ENCODE measurements around the gene ALPK3. TPM values are rescaled to one million over a fixed set of nuclear protein-coding genes. Genes with fewer than 3 reads are reported as not detected.
A peak's percentile ranks its signal among the peaks of the same experiment; 100 is the strongest.

The ALPK3 gene
- polyA plus RNA-seq, 2 donors, result 1.8 to 10.5 TPM

DNA sequence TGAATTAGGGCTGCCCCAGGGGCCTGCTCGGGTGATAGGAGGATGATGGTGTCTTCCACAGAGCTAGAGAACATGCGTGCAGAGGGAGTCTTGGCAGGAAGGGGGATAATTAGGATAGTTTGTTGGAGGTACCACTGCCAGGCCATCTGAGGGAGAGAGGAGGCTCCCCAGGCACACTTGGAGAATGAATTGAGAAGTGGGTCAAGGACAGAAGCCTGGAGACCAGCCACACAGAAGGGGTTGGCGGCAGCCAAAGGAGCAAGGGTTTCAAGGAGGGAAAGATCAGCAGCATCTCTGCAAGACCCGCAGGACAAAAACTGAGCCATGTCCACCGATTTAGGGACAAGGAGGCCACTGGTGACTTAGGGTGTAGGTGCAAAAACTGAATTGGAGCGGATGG lies 74.2 kb downstream of the ALPK3 start:
- WGBS, 2 donors, result 87 to 90% methylated on average over 6 of the region's 6 CpGs
- no peak overlapping the region for H3K27ac ChIP-seq (ENCODE audit: low read depth in 2 of 2, low read length in 1 of 2)
- H3K36me3 ChIP-seq (ENCODE audit: control insufficient read depth in 2 of 2, insufficient read depth in 2 of 2, low read length in 1 of 2), result no peaks in the 10 kb centered on the region

DNA sequence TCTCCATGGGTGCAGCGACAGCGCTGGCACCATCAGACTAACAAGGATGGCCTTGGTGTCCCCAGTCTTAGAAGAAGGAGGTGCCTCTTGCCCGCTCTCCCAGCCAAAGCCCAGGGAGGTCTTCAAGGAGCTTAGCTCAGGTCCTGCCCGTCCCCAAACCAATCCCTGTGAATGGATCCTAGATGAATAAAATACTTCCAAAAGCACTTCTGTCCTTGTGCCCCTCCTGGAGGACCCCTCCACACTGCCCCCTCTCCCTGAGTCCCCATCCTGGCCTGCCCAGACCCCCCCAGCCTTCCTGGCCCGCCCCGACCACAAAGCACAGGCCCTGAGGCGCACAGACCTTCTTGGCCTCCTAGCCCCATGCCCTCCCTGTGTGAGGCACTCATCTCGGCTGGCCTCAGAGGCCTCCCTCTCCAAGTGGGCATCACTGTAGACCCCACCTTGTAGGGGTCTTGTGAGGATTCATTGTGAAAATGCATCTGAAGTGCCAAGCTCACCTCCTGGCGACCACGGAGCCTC lies 75.7 kb downstream of the ALPK3 start:
- no peak overlapping the region for H3K27ac ChIP-seq (ENCODE audit: low read depth in 2 of 2, low read length in 1 of 2)
- 87 to 93% methylated on average over 10 of the region's 10 CpGs for WGBS, 2 donors
- H3K4me3 ChIP-seq (ENCODE audit: low read depth in 1 of 2, low read length in 2 of 2), result no peak overlapping the region
- H3K27me3 ChIP-seq (ENCODE audit: control insufficient read depth in 1 of 2, insufficient read depth in 2 of 2, low read length in 2 of 2), result no peaks in the 10 kb centered on the region
- H3K4me1 ChIP-seq (ENCODE audit: control insufficient read depth in 2 of 2, insufficient read depth in 2 of 2, low read length in 1 of 2), result peaks cover 4 to 8% of the 10 kb centered on the region in 2 donors
- no peaks in the 10 kb centered on the region for H3K36me3 ChIP-seq (ENCODE audit: control insufficient read depth in 2 of 2, insufficient read depth in 2 of 2, low read length in 1 of 2)
- H3K9me3 ChIP-seq (ENCODE audit: control insufficient read depth in 2 of 2, insufficient read depth in 1 of 2, low read depth in 1 of 2, low read length in 1 of 2), result no peaks in the 10 kb centered on the region

More for the DNA sequence above, 74.2 kb downstream of the ALPK3 start:
- no peaks in the 10 kb centered on the region for H3K27me3 ChIP-seq (ENCODE audit: control insufficient read depth in 1 of 2, insufficient read depth in 2 of 2, low read length in 2 of 2)
- no peak overlapping the region for H3K4me3 ChIP-seq (ENCODE audit: low read depth in 1 of 2, low read length in 2 of 2)
- no peaks in the 10 kb centered on the region for H3K9me3 ChIP-seq (ENCODE audit: control insufficient read depth in 2 of 2, insufficient read depth in 1 of 2, low read depth in 1 of 2, low read length in 1 of 2)
- H3K4me1 ChIP-seq (ENCODE audit: control insufficient read depth in 2 of 2, insufficient read depth in 2 of 2, low read length in 1 of 2), result peaks cover 4 to 8% of the 10 kb centered on the region in 2 donors

DNA sequence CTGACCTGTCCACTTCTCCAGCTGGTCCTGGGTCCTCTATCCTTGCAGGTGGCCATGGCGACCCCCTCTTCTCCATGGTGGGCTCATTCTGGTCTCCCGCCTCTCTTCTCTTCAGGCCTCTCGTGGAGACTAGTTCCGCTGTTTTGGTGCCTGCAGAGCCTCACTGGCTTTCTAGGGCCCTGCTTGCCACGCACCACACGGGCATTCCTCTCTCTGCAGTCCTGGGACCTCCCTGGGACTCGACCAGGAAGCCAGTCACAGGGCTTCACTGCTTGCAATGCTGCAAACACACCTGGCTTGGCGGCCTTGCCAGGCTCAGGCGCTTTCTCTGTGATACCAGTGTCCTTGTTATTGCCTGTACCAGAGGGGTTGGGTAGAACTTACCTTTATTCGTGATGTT lies 76.5 kb downstream of the ALPK3 start:
- Histone ChIP-seq H3K9me3 (ENCODE audit: control insufficient read depth in 2 of 2, insufficient read depth in 1 of 2, low read depth in 1 of 2, low read length in 1 of 2) (no peaks in the 10 kb centered on the region), H3K27me3 (ENCODE audit: control insufficient read depth in 1 of 2, insufficient read depth in 2 of 2, low read length in 2 of 2) (no peaks in the 10 kb centered on the region), H3K36me3 (ENCODE audit: control insufficient read depth in 2 of 2, insufficient read depth in 2 of 2, low read length in 1 of 2) (no peaks in the 10 kb centered on the region), H3K27ac (ENCODE audit: low read depth in 2 of 2, low read length in 1 of 2) (no peak overlapping the region), H3K4me3 (ENCODE audit: low read depth in 1 of 2, low read length in 2 of 2) (no peak overlapping the region), H3K4me1 (ENCODE audit: control insufficient read depth in 2 of 2, insufficient read depth in 2 of 2, low read length in 1 of 2) (peaks cover 4 to 8% of the 10 kb centered on the region in 2 donors)
- WGBS, 2 donors, result 81 to 89% methylated on average over 10 of the region's 10 CpGs

DNA sequence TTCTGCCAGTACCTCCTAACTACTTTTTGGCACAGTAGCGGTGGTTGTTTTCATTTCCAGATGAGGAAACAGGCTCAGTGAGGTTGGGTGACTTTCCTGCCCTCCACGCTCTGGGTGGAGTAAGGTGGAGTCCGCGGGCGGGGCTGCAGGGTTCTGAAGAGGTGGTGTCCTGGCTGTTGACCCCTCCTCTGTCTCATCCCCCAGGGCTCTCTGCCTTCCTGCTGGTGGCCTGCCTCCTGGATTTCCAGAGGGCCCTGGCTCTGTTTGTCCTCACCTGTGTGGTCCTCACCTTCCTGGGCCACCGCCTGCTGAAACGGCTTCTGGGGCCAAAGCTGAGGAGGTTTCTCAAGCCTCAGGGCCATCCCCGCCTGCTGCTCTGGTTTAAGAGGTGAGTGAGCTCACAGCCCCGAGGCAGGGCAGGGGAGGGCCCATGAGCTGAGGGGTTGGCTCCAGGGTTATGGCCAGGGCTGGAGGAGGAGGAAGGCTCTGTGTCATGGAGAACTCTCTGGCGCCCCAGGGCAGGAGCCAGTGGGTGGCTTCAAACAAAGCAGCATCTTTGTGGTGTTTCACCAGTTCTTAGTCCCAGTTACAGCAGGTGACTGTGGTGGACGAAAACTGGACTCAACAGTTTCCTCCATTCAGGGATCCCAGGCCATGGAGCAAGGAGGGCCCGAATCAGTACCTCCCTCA lies 77.7 kb downstream of the ALPK3 start:
- Histone ChIP-seq H3K4me1 (ENCODE audit: control insufficient read depth in 2 of 2, insufficient read depth in 2 of 2, low read length in 1 of 2) (peaks cover 4 to 8% of the 10 kb centered on the region in 2 donors), H3K27ac (ENCODE audit: low read depth in 2 of 2, low read length in 1 of 2) (peak overlapping the region in 1 of 2 donors; percentile 50), H3K36me3 (ENCODE audit: control insufficient read depth in 2 of 2, insufficient read depth in 2 of 2, low read length in 1 of 2) (no peaks in the 10 kb centered on the region), H3K4me3 (ENCODE audit: low read depth in 1 of 2, low read length in 2 of 2) (no peak overlapping the region), H3K27me3 (ENCODE audit: control insufficient read depth in 1 of 2, insufficient read depth in 2 of 2, low read length in 2 of 2) (no peaks in the 10 kb centered on the region), H3K9me3 (ENCODE audit: control insufficient read depth in 2 of 2, insufficient read depth in 1 of 2, low read depth in 1 of 2, low read length in 1 of 2) (no peaks in the 10 kb centered on the region)
- WGBS, 2 donors, result 73% methylated on average over 12 of the region's 12 CpGs

DNA sequence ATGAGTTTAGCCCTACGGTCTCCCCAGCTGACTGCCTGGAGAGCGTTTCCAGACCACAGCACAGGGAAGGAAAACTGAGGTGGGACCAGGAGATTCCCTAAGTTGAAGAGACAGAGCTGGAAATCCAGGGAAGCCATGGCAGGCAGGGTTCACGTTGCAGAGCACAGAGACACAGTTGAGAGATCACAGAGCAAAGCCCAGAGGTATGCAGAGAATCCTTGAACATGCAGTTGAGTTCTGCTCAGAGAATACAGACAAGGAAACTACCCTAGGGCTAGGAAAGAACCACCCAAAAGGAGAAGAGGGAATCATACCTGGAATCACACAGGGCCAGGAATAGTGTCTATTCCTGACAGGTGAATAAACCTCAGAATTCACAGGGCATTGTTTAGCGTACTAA lies 81.6 kb downstream of the ALPK3 start:
- Histone ChIP-seq H3K4me3 (ENCODE audit: low read depth in 1 of 2, low read length in 2 of 2) (no peak overlapping the region), H3K4me1 (ENCODE audit: control insufficient read depth in 2 of 2, insufficient read depth in 2 of 2, low read length in 1 of 2) (peaks cover 0 to 8% of the 10 kb centered on the region in 2 donors), H3K9me3 (ENCODE audit: control insufficient read depth in 2 of 2, insufficient read depth in 1 of 2, low read depth in 1 of 2, low read length in 1 of 2) (no peaks in the 10 kb centered on the region), H3K27ac (ENCODE audit: low read depth in 2 of 2, low read length in 1 of 2) (no peak overlapping the region), H3K36me3 (ENCODE audit: control insufficient read depth in 2 of 2, insufficient read depth in 2 of 2, low read length in 1 of 2) (no peaks in the 10 kb centered on the region), H3K27me3 (ENCODE audit: control insufficient read depth in 1 of 2, insufficient read depth in 2 of 2, low read length in 2 of 2) (no peaks in the 10 kb centered on the region)
- WGBS, 2 donors, result 49 to 59% methylated on average over 4 of the region's 4 CpGs

DNA sequence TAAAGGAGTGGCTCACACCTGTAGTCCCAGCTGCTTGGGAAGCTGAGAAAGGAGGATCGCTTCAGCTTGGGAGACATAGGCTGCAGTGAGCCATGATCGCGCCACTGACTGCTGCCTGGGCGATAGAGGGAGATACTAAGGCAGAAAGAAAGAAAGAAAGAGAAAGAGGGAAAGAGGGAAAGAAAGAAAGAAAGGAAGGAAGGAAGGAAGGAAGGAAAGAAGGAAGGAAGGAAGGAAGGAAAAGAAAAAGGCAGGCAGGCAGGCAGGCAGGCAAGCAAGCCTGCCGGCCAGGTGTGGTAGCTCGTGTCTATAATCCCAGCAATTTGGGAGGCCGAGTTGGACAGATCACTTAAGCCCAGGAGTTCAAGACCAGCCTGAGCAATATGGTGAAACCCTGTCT lies 82.6 kb downstream of the ALPK3 start:
- Histone ChIP-seq H3K4me3 (ENCODE audit: low read depth in 1 of 2, low read length in 2 of 2) (no peak overlapping the region), H3K27ac (ENCODE audit: low read depth in 2 of 2, low read length in 1 of 2) (no peak overlapping the region), H3K9me3 (ENCODE audit: control insufficient read depth in 2 of 2, insufficient read depth in 1 of 2, low read depth in 1 of 2, low read length in 1 of 2) (no peaks in the 10 kb centered on the region), H3K36me3 (ENCODE audit: control insufficient read depth in 2 of 2, insufficient read depth in 2 of 2, low read length in 1 of 2) (no peaks in the 10 kb centered on the region), H3K4me1 (ENCODE audit: control insufficient read depth in 2 of 2, insufficient read depth in 2 of 2, low read length in 1 of 2) (peaks cover 0 to 6% of the 10 kb centered on the region in 2 donors), H3K27me3 (ENCODE audit: control insufficient read depth in 1 of 2, insufficient read depth in 2 of 2, low read length in 2 of 2) (no peaks in the 10 kb centered on the region)
- WGBS, 2 donors, result 90 to 93% methylated on average over 7 of the region's 7 CpGs

DNA sequence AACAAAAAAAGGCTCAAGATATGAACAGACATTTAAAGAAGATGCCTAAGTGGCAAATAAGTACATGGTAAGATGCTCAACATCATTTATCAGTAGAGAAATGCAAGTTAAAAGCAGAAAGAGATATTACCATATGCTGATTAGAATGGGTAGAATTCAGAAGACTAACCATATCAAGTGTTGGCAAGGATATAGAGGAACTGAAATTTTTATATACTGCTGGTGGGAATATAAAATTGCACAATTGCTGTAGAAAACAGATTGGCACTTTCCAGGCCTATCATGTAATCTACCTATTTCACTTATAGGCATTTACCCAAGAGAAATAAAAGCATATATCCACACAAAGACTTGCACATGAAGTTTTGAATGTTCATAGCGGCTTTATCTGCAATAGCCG lies 84.4 kb downstream of the ALPK3 start:
- Histone ChIP-seq H3K4me1 (ENCODE audit: control insufficient read depth in 2 of 2, insufficient read depth in 2 of 2, low read length in 1 of 2) (peaks cover 0 to 11% of the 10 kb centered on the region in 2 donors), H3K27ac (ENCODE audit: low read depth in 2 of 2, low read length in 1 of 2) (no peak overlapping the region), H3K27me3 (ENCODE audit: control insufficient read depth in 1 of 2, insufficient read depth in 2 of 2, low read length in 2 of 2) (no peaks in the 10 kb centered on the region), H3K9me3 (ENCODE audit: control insufficient read depth in 2 of 2, insufficient read depth in 1 of 2, low read depth in 1 of 2, low read length in 1 of 2) (no peaks in the 10 kb centered on the region), H3K4me3 (ENCODE audit: low read depth in 1 of 2, low read length in 2 of 2) (no peak overlapping the region), H3K36me3 (ENCODE audit: control insufficient read depth in 2 of 2, insufficient read depth in 2 of 2, low read length in 1 of 2) (no peaks in the 10 kb centered on the region)
- WGBS, 2 donors, result 83 to 96% methylated on average over 2 of the region's 2 CpGs

DNA sequence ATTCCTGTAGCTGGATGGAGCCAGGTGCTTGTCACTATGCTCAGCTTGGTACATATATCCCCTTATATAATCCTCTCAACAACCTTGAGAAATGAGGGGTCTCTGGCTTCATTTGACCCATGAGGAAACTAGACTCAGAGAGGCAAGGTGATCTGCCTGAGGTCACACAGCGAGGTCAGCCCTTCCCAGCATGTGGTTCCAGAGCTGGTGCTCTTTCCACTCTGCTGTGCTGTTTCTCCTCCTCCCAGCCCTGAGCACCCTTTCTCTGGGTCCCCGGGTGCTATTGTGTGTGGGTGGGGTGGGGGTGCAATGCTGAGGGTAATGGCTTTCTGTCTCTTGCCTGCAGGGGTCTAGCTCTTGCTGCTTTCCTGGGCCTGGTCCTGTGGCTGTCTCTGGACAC lies 86.6 kb downstream of the ALPK3 start:
- Histone ChIP-seq H3K27ac (ENCODE audit: low read depth in 2 of 2, low read length in 1 of 2) (no peak overlapping the region), H3K4me1 (ENCODE audit: control insufficient read depth in 2 of 2, insufficient read depth in 2 of 2, low read length in 1 of 2) (peaks cover 0 to 14% of the 10 kb centered on the region in 2 donors), H3K36me3 (ENCODE audit: control insufficient read depth in 2 of 2, insufficient read depth in 2 of 2, low read length in 1 of 2) (no peaks in the 10 kb centered on the region), H3K9me3 (ENCODE audit: control insufficient read depth in 2 of 2, insufficient read depth in 1 of 2, low read depth in 1 of 2, low read length in 1 of 2) (no peaks in the 10 kb centered on the region), H3K27me3 (ENCODE audit: control insufficient read depth in 1 of 2, insufficient read depth in 2 of 2, low read length in 2 of 2) (no peaks in the 10 kb centered on the region), H3K4me3 (ENCODE audit: low read depth in 1 of 2, low read length in 2 of 2) (no peak overlapping the region)
- 68 to 79% methylated on average over 2 of the region's 2 CpGs for WGBS, 2 donors

DNA sequence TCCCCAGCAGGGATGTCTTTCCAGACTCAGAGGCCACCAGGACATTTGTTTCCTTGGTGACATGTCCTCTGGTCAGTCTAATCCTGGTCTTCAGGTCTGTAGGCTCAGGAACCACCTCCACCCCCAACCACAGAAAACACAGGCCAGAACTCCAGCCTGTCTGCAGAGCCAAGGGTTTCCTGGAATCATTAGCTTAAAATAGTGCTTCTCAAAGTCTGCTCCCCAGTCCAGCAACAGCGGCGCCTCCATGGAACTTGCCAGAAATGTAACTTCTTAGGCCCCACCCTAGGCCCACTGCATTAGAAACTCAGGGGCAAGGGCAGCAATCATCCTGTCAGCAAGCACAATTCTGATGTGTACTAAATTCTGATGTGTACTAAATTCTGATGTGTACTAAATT lies 87.3 kb downstream of the ALPK3 start:
- no peak overlapping the region for H3K27ac ChIP-seq (ENCODE audit: low read depth in 2 of 2, low read length in 1 of 2)

More for the DNA sequence above, 87.3 kb downstream of the ALPK3 start:
- no peaks in the 10 kb centered on the region for H3K27me3 ChIP-seq (ENCODE audit: control insufficient read depth in 1 of 2, insufficient read depth in 2 of 2, low read length in 2 of 2)
- H3K36me3 ChIP-seq (ENCODE audit: control insufficient read depth in 2 of 2, insufficient read depth in 2 of 2, low read length in 1 of 2), result no peaks in the 10 kb centered on the region
- no peak overlapping the region for H3K4me3 ChIP-seq (ENCODE audit: low read depth in 1 of 2, low read length in 2 of 2)
- WGBS, 2 donors, result 68 to 75% methylated on average over 2 of the region's 2 CpGs
- H3K4me1 ChIP-seq (ENCODE audit: control insufficient read depth in 2 of 2, insufficient read depth in 2 of 2, low read length in 1 of 2), result peaks cover 0 to 14% of the 10 kb centered on the region in 2 donors
- no peaks in the 10 kb centered on the region for H3K9me3 ChIP-seq (ENCODE audit: control insufficient read depth in 2 of 2, insufficient read depth in 1 of 2, low read depth in 1 of 2, low read length in 1 of 2)

Data from esophagus (tissue), 2 donors.